ENCODE results near the gene OSCP1. TPM values are rescaled to one million over a fixed set of nuclear protein-coding genes. Genes with fewer than 3 reads are reported as not detected.

The OSCP1 gene
- total RNA-seq, 1 donor from 2014 or later: 6.2 TPM

DNA sequence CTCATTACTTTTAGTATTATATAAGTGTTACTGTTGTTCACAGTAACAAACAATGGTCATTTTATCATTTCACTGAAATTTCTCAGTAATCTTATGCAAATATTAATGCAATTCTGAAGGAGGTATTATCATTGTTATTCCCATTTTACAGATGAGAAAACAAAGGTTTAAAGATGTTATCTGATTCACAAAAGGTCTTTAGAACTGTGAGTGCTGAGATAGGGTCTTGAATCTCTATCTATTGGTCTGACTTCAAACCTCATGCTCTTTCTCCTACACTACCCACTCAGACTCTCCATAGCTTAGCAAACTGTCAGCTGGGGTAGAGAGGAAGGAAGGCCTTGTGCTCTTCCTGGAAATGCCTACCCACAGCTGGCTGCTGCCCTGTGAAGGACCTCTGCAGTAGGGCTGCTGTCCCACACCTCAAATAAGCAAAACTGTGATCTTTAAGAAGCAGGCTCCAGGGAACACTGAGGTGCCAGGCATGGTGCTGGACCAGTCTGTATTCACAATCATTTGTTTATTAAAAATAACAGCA, 6.2 kb upstream of the OSCP1 start:
- Mint-ChIP-seq H3K4me1 (ENCODE audit: low read depth) (peaks cover 2% of the 10 kb centered on the region), H3K4me3 (ENCODE audit: unreplicated experiment) (no peak overlapping the region), H3K27me3 (ENCODE audit: low read depth) (no peaks in the 10 kb centered on the region), H3K27ac (ENCODE audit: unreplicated experiment) (no peak overlapping the region), H3K9me3 (ENCODE audit: low read depth) (no peaks in the 10 kb centered on the region), H3K36me3 (ENCODE audit: low read depth) (peaks cover 24% of the 10 kb centered on the region)
- no peak for DNase-seq (ENCODE audit: low spot score)
- TF ChIP-seq, protein P1, sequence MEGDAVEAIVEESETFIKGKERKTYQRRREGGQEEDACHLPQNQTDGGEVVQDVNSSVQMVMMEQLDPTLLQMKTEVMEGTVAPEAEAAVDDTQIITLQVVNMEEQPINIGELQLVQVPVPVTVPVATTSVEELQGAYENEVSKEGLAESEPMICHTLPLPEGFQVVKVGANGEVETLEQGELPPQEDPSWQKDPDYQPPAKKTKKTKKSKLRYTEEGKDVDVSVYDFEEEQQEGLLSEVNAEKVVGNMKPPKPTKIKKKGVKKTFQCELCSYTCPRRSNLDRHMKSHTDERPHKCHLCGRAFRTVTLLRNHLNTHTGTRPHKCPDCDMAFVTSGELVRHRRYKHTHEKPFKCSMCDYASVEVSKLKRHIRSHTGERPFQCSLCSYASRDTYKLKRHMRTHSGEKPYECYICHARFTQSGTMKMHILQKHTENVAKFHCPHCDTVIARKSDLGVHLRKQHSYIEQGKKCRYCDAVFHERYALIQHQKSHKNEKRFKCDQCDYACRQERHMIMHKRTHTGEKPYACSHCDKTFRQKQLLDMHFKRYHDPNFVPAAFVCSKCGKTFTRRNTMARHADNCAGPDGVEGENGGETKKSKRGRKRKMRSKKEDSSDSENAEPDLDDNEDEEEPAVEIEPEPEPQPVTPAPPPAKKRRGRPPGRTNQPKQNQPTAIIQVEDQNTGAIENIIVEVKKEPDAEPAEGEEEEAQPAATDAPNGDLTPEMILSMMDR (IDR thresholded peaks at IDR 0.05): no peak

DNA sequence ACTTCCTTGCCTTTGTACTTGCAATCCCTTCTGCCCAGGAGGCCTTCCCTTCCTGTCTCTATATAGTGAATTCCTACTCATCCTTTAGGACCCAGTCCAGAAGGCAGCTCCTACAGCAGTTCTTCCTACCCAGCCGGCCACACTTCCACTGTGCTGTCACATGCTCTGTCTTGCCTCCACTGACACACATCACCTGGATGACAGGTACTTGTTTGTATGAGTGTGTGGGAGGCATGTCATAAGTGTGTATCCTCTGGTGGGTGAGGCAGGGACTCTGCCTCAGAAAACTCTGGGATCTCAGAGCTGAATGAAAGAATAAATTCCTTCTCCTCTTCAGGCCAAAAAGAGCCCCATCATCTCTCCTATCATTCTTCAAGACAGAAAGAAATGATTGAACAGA, 5.1 kb upstream of the OSCP1 start:
- DNase-seq (ENCODE audit: low spot score): no peak
- H3K27ac Mint-ChIP-seq (ENCODE audit: unreplicated experiment): no peak overlapping the region
- no peaks in the 10 kb centered on the region for H3K27me3 Mint-ChIP-seq (ENCODE audit: low read depth)
- TF ChIP-seq, protein P1 (IDR thresholded peaks at IDR 0.05): no peak
- H3K4me3 Mint-ChIP-seq (ENCODE audit: unreplicated experiment): no peak overlapping the region
- H3K36me3 Mint-ChIP-seq (ENCODE audit: low read depth): peaks cover 21% of the 10 kb centered on the region
- H3K9me3 Mint-ChIP-seq (ENCODE audit: low read depth): no peaks in the 10 kb centered on the region
- H3K4me1 Mint-ChIP-seq (ENCODE audit: low read depth): peaks cover 9% of the 10 kb centered on the region

DNA sequence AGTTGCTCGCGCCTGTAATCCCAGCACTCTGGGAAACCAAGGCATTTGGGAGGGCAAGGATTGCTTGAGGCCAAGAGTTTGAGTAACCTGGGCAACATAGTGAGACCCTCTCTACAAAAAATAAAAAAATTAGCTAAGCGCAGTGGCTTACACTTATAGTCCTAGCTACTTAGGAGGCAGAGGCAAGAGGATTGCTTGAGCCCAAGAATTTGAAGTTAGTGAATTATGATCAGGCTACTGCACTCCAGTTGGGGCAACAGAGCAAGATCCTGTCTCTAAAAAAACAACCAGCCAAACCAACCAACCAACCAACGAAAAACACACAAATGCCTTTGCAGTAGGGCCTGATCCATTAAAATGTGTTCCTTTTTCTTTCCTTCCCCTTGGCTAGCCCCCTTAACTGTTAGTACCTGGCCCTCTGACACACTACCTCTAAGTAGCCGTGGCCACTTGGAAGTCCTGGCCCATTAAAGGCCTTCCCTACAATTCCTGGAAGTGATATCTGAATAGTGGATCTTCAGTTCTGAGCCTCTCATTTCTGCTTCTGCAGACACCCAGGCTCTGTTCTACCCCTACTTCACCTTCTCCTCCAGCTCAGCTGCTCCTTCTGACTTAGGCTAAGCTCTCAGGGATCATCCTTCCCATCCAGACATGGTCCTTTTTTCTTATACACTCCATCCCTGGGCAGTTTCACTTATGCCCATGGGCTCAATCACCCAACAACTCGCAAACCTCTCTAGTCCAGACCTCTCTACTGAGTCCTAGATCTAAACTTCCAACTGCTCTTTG, 3.5 kb upstream of the OSCP1 start:
- DNase-seq (ENCODE audit: low spot score): no peak
- Mint-ChIP-seq H3K36me3 (ENCODE audit: low read depth) (peaks cover 19% of the 10 kb centered on the region), H3K4me1 (ENCODE audit: low read depth) (peaks cover 20% of the 10 kb centered on the region), H3K27ac (ENCODE audit: unreplicated experiment) (no peak overlapping the region), H3K27me3 (ENCODE audit: low read depth) (no peaks in the 10 kb centered on the region), H3K4me3 (ENCODE audit: unreplicated experiment) (no peak overlapping the region), H3K9me3 (ENCODE audit: low read depth) (no peaks in the 10 kb centered on the region)
- TF ChIP-seq, protein P1 (IDR thresholded peaks at IDR 0.05): no peak

DNA sequence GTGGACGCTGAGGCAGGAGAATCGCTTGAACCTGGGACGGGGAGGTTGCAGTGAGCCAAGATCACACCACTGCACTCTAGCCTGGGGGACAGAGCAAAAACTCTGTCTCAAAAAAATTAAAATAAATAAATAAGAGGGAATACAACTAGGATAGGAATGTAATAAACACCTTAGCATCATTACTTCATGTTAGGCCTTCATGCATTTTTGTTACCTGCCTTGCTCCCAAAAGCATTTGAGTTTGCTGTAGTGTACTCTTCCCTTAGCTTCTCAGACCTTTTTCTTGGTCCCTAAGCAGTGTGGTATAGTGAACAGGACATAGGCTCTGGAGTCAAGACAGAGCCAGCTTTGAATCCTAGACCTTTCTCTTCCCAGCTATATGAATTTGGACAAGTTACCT, 2.8 kb upstream of the OSCP1 start:
- Mint-ChIP-seq H3K27me3 (ENCODE audit: low read depth) (no peaks in the 10 kb centered on the region), H3K36me3 (ENCODE audit: low read depth) (peaks cover 16% of the 10 kb centered on the region), H3K9me3 (ENCODE audit: low read depth) (no peaks in the 10 kb centered on the region), H3K4me1 (ENCODE audit: low read depth) (peaks cover 25% of the 10 kb centered on the region), H3K4me3 (ENCODE audit: unreplicated experiment) (no peak overlapping the region), H3K27ac (ENCODE audit: unreplicated experiment) (no peak overlapping the region)
- TF ChIP-seq, protein P1 (IDR thresholded peaks at IDR 0.05): no peak
- no peak for DNase-seq (ENCODE audit: low spot score)

DNA sequence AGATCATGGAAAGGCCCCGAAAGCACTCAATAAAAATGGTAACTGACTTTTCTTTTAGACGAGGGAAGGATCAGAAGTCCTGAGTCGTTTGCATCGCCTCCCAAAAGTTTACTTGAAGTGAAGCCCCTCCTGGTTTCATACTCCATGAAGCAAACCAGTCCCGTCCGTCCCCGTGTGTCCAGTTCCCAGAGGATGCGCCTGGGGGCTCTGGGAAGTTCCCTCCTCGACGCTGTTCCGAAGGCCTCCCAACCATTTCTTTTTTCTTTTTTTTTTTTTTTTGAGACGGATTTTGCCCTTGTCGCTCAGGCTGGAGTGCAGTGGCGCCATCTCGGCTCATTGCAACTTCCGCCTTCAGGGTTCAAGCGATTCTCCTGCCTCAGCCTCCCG, 661 bp upstream of the OSCP1 start:
- DNase-seq (ENCODE audit: low spot score): no peak
- peaks cover 25% of the 10 kb centered on the region for H3K4me1 Mint-ChIP-seq (ENCODE audit: low read depth)
- TF ChIP-seq, protein P1 (IDR thresholded peaks at IDR 0.05): no peak

More for the DNA sequence above, 661 bp upstream of the OSCP1 start:
- Mint-ChIP-seq H3K27ac (ENCODE audit: unreplicated experiment) (peak overlapping the region; percentile 95), H3K36me3 (ENCODE audit: low read depth) (peaks cover 9% of the 10 kb centered on the region), H3K4me3 (ENCODE audit: unreplicated experiment) (peak overlapping the region; percentile 87), H3K27me3 (ENCODE audit: low read depth) (no peaks in the 10 kb centered on the region), H3K9me3 (ENCODE audit: low read depth) (no peaks in the 10 kb centered on the region)
